Neural cell (in vitro differentiated cells): ENCODE results near the gene ZNF783. TPM values are rescaled to one million over a fixed set of nuclear protein-coding genes. Genes with fewer than 3 reads are reported as not detected.
"Not testable (repeated sequence)": the region's sequence is repeated elsewhere in the genome, so short reads cannot be mapped to it uniquely, and the experiment has no call there.

Experiments
- H2AFZ ChIP-seq: fragments of 200-600, 300-800 bp; sonication (generic), shearing (Covaris generic); 2 replicates; pipeline ENCODE4 v1.6.0; 2014; ENCODE audit warnings: low read depth, mild to moderate bottlenecking, antibody characterized with exemption, low read length, moderate library complexity
- H3F3A ChIP-seq: fragments of 200-600 bp; shearing (Covaris generic); 2 replicates; pipeline ENCODE4 v1.6.1; 2016; ENCODE audit warnings: mild to moderate bottlenecking, moderate library complexity, mixed read lengths, antibody characterized with exemption, low read length; ENCODE audit not compliant: insufficient read depth, poor library complexity, severe bottlenecking
- H3K27ac ChIP-seq: fragments of 200-600, 300-800 bp; sonication (generic), shearing (Covaris generic); 2 replicates; pipeline ENCODE4 v1.5.1; 2014; ENCODE audit warnings: mild to moderate bottlenecking, low read length, moderate library complexity
- H3K27me3 ChIP-seq: fragments of 300-800, 200-600 bp; sonication (generic), shearing (Covaris generic); 2 replicates; pipeline ENCODE4 v1.6.0; 2014; ENCODE audit warnings: mild to moderate bottlenecking, low read depth, low read length, moderate library complexity; ENCODE audit not compliant: insufficient read depth
- H3K36me3 ChIP-seq: fragments of 300-800, 200-600 bp; sonication (generic), shearing (Covaris generic); 2 replicates; pipeline ENCODE4 v1.5.1; 2014; ENCODE audit warnings: mild to moderate bottlenecking, antibody characterized with exemption, low read length, moderate library complexity; ENCODE audit not compliant: insufficient read depth
- H3K4me2 ChIP-seq: fragments of 300-800, 200-600 bp; sonication (generic), shearing (Covaris generic); 2 replicates; pipeline ENCODE4 v1.6.0; 2014; ENCODE audit warnings: mild to moderate bottlenecking, low read length
- H3K4me3 ChIP-seq: fragments of 300-800, 200-600 bp; sonication (generic), shearing (Covaris generic); 2 replicates; pipeline ENCODE4 v1.5.1; 2014; ENCODE audit warnings: mild to moderate bottlenecking, low read length, moderate library complexity
- H3K79me2 ChIP-seq: fragments of 200-600 bp; shearing (Covaris generic); replicated peaks from 2 replicates; pipeline ENCODE4 v1.6.0; 2014; ENCODE audit warnings: mild to moderate bottlenecking, low read length, moderate library complexity; ENCODE audit not compliant: insufficient read depth
- H3K9ac ChIP-seq: fragments of 300-800, 200-600 bp; sonication (generic), shearing (Covaris generic); 2 replicates; pipeline ENCODE4 v1.6.1; 2016; ENCODE audit warnings: mild to moderate bottlenecking, low read length, mixed read lengths
- H3K9me2 ChIP-seq: fragments of 200-600 bp; shearing (Covaris generic); 2 replicates; pipeline ENCODE4 v1.6.1; 2016; ENCODE audit warnings: mild to moderate bottlenecking, low read length, mixed read lengths; ENCODE audit not compliant: insufficient read depth
- H3K9me3 ChIP-seq: fragments of 200-600, 300-800 bp; sonication (generic), shearing (Covaris generic); 2 replicates; pipeline ENCODE4 v1.6.1; 2016; ENCODE audit warnings: mild to moderate bottlenecking, mixed run types, low read length, moderate library complexity, mixed read lengths
- H4K20me1 ChIP-seq: fragments of 200-600 bp; shearing (Covaris generic); 2 replicates; pipeline ENCODE4 v1.6.1; 2016; ENCODE audit warnings: mild to moderate bottlenecking, mixed run types; ENCODE audit not compliant: insufficient read depth
- CTCF ChIP-seq: fragments of 450-650 bp; IDR thresholded peaks from 2 replicates; pipeline ENCODE4 v1.5.1; 2014; ENCODE audit warnings: antibody characterized with exemption, mild to moderate bottlenecking, moderate library complexity; ENCODE audit not compliant: poor library complexity, severe bottlenecking
- EP300 ChIP-seq: fragments of 450-650 bp; conservative IDR thresholded peaks from 2 replicates; pipeline ENCODE4 v1.6.1; 2014; ENCODE audit warnings: antibody characterized with exemption, mild to moderate bottlenecking, moderate library complexity; ENCODE audit not compliant: poor library complexity, severe bottlenecking
- EZH2 ChIP-seq: fragments of 200-600, 300-800 bp; shearing (Covaris generic), sonication (generic); IDR thresholded peaks from 2 replicates; pipeline ENCODE4 v1.6.1; 2014; ENCODE audit warnings: antibody characterized with exemption, low read length, borderline replicate concordance, mild to moderate bottlenecking; ENCODE audit not compliant: insufficient read depth, poor library complexity, severe bottlenecking
- MXI1 ChIP-seq: fragments of 450-650 bp; conservative IDR thresholded peaks from 2 replicates; pipeline ENCODE4 v1.6.1; 2014; ENCODE audit warnings: antibody characterized with exemption, mild to moderate bottlenecking; ENCODE audit not compliant: poor library complexity, severe bottlenecking
- POLR2AphosphoS5 ChIP-seq: IDR thresholded peaks from 2 replicates; pipeline ENCODE4 v1.6.1; 2012
- RAD21 ChIP-seq: fragments of 450-650 bp; conservative IDR thresholded peaks from 2 replicates; pipeline ENCODE4 v1.6.1; 2014; ENCODE audit warnings: antibody characterized with exemption, mild to moderate bottlenecking, moderate library complexity
- REST ChIP-seq: IDR thresholded peaks from 2 replicates; pipeline ENCODE4 v1.6.1; 2012; ENCODE audit warnings: borderline replicate concordance
- SMC3 ChIP-seq: fragments of 450-650 bp; conservative IDR thresholded peaks from 2 replicates; pipeline ENCODE4 v1.6.1; 2014; ENCODE audit warnings: antibody characterized with exemption, mild to moderate bottlenecking, moderate library complexity; ENCODE audit not compliant: poor library complexity
- TAF1 ChIP-seq: IDR thresholded peaks from 2 replicates; pipeline ENCODE4 v1.6.1; 2012; ENCODE audit warnings: low read depth
- polyA plus RNA-seq: library from polyadenylated mRNA; depleted of rRNA; stranded (reverse); fragments of >200 nt; gene quantifications from 2 replicates; pipeline ENCODE4 v1.2.3, GENCODE V29; 2014

Gene ZNF783
- polyA plus RNA-seq, 1 donor from 2014 or later = 23.9 TPM

- H4K20me1 ChIP-seq = no peaks in the 10 kb centered on the region
- no peak overlapping the region for H3K4me2 ChIP-seq
- no peaks in the 10 kb centered on the region for H3K36me3 ChIP-seq
- H3F3A ChIP-seq = no peaks in the 10 kb centered on the region
- no peaks in the 10 kb centered on the region for H3K27me3 ChIP-seq
- H3K9ac ChIP-seq = no peak overlapping the region
- H3K4me3 ChIP-seq = no peak overlapping the region
- no peaks in the 10 kb centered on the region for H3K79me2 ChIP-seq
- H3K9me2 ChIP-seq = no peaks in the 10 kb centered on the region
- no peak overlapping the region for H2AFZ ChIP-seq
- TF ChIP-seq POLR2AphosphoS5 (no peak), RAD21 (no peak), REST (no peak), EZH2 (no peak), TAF1 (no peak), CTCF (no peak), EP300 (no peak), MXI1 (no peak), SMC3 (no peak)
- no peak overlapping the region for H3K27ac ChIP-seq
- no peaks in the 10 kb centered on the region for H3K9me3 ChIP-seq
Measured at GRCh38 chr7:149267733-149268132, 5.7 kb downstream of the ZNF783 start.

GRCh38 chr7:149274424-149274823, 12.4 kb downstream of the ZNF783 start:
- not testable (repeated sequence) for H3F3A ChIP-seq, H3K79me2 ChIP-seq, H3K9me2 ChIP-seq, H3K27me3 ChIP-seq, H3K9ac ChIP-seq, H2AFZ ChIP-seq, H3K36me3 ChIP-seq, H3K4me2 ChIP-seq, H3K27ac ChIP-seq, H3K9me3 ChIP-seq, H3K4me3 ChIP-seq, H4K20me1 ChIP-seq

GRCh38 chr7:149277871-149278270, 15.9 kb downstream of the ZNF783 start:
- no peak overlapping the region for H3K4me3 ChIP-seq
- no peaks in the 10 kb centered on the region for H3K9me2 ChIP-seq
- H3K4me2 ChIP-seq = no peak overlapping the region
- no peaks in the 10 kb centered on the region for H3K36me3 ChIP-seq
- no peaks in the 10 kb centered on the region for H3K9me3 ChIP-seq
- H3K27ac ChIP-seq = no peak overlapping the region
- no peaks in the 10 kb centered on the region for H4K20me1 ChIP-seq
- H3K27me3 ChIP-seq = no peaks in the 10 kb centered on the region
- H3F3A ChIP-seq = no peaks in the 10 kb centered on the region
- TF ChIP-seq SMC3 (no peak), POLR2AphosphoS5 (no peak), EZH2 (no peak), TAF1 (no peak), REST (no peak), MXI1 (no peak), EP300 (no peak), RAD21 (no peak), CTCF (no peak)
- H3K9ac ChIP-seq = no peak overlapping the region
- no peaks in the 10 kb centered on the region for H3K79me2 ChIP-seq
- H2AFZ ChIP-seq = no peak overlapping the region
